ENCODE results near the gene SDCCAG8. TPM values are rescaled to one million over a fixed set of nuclear protein-coding genes. Genes with fewer than 3 reads are reported as not detected.

The SDCCAG8 gene
- total RNA-seq, 4 donors from 2014 or later: 17.5 to 37.6 (median 21.7) TPM

DNA sequence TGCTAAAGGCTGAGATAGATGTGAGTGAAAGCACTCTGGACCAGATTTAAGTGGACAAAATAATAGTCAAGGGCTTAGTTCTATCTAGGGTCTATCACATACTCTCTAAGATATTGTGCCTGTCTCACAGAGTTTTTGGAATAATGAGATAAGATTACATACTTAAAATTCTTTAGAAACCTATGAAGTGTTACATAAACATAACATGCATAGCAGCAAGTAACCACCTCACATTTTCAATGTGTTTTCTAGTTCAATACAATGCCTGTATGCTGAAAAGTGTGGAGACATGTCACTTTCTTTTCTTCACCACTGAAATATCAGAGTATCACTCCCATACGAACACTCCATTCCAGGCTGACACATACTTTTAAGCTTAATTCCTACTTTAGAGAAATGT lies 16.2 kb downstream of the SDCCAG8 start:
- Histone ChIP-seq H3K4me1 (peaks cover 0 to 18% (median 3%) of the 10 kb centered on the region in 3 donors), H3K4me3 (no peak overlapping the region), H3K27ac (no peak overlapping the region), H3K9me3 (no peaks in the 10 kb centered on the region), H3K36me3 (peaks cover 0 to 66% (median 6%) of the 10 kb centered on the region in 3 donors), H3K27me3 (no peaks in the 10 kb centered on the region)
- DNase-seq: no peak
- intact Hi-C loops (cut with DNase I): no loop called here
- no peak for TF ChIP-seq POLR2A (IDR thresholded peaks at IDR 0.05)
- TF ChIP-seq, protein P1, sequence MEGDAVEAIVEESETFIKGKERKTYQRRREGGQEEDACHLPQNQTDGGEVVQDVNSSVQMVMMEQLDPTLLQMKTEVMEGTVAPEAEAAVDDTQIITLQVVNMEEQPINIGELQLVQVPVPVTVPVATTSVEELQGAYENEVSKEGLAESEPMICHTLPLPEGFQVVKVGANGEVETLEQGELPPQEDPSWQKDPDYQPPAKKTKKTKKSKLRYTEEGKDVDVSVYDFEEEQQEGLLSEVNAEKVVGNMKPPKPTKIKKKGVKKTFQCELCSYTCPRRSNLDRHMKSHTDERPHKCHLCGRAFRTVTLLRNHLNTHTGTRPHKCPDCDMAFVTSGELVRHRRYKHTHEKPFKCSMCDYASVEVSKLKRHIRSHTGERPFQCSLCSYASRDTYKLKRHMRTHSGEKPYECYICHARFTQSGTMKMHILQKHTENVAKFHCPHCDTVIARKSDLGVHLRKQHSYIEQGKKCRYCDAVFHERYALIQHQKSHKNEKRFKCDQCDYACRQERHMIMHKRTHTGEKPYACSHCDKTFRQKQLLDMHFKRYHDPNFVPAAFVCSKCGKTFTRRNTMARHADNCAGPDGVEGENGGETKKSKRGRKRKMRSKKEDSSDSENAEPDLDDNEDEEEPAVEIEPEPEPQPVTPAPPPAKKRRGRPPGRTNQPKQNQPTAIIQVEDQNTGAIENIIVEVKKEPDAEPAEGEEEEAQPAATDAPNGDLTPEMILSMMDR (IDR thresholded peaks at IDR 0.05): no peak
- 88 to 100% methylated on average over 1 of the region's 1 CpG for WGBS, 2 donors

DNA sequence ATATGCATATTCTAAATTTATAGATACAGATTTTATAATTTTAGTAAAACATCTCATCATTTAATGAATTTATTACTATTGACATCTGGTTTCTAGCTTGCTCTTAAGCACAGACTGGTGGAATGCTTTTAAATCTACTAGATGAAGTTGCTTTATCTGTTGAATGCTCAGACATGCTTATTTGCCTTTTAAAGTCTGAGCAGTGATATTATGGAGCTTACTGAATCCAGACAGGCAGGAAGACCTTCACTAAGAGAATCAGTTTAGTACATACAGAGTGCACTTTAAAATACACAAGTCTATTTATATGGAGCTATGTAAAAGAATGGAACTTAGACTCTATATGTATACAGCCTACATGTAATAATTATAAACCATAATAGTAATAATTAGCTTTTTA lies 16.6 kb downstream of the SDCCAG8 start:
- H3K36me3 ChIP-seq: peaks cover 0 to 70% (median 8%) of the 10 kb centered on the region in 3 donors
- H3K9me3 ChIP-seq: no peaks in the 10 kb centered on the region
- peaks cover 0 to 17% (median 3%) of the 10 kb centered on the region in 3 donors for H3K4me1 ChIP-seq
- no peak for TF ChIP-seq POLR2A (IDR thresholded peaks at IDR 0.05)
- TF ChIP-seq, protein P1 (IDR thresholded peaks at IDR 0.05): no peak
- no peak overlapping the region for H3K4me3 ChIP-seq
- intact Hi-C loops (cut with DNase I): no loop called here
- no peak overlapping the region for H3K27ac ChIP-seq
- DNase-seq: no peak
- no peaks in the 10 kb centered on the region for H3K27me3 ChIP-seq

DNA sequence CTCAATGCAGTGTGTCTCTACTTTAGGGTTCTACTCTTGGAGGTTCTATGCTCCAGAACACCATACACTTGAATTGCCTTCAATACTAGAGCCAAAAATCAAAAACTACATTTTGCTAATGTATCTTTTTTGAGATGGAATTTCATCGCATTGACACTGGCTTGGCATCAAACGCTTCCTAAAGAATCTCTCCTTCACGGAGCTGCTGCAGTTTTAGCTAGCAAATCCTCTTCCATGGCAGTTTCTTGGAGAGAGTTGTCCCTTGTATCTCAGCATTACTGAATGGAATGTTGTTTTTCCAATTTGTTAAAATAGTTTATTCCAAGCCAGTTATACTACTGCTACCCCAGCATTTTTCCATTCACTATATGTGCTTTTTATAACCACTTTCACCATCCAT lies 17.7 kb downstream of the SDCCAG8 start:
- Histone ChIP-seq H3K4me1 (peaks cover 0 to 6% (median 0%) of the 10 kb centered on the region in 3 donors), H3K9me3 (no peaks in the 10 kb centered on the region), H3K36me3 (peaks cover 0 to 81% (median 8%) of the 10 kb centered on the region in 3 donors), H3K27me3 (no peaks in the 10 kb centered on the region), H3K4me3 (no peak overlapping the region), H3K27ac (no peak overlapping the region)
- TF ChIP-seq, protein P1 (IDR thresholded peaks at IDR 0.05): no peak
- no peak for TF ChIP-seq POLR2A (IDR thresholded peaks at IDR 0.05)
- intact Hi-C loops (cut with DNase I): no loop called here
- no peak for DNase-seq
- 79 to 84% methylated on average over 3 of the region's 3 CpGs for WGBS, 2 donors

DNA sequence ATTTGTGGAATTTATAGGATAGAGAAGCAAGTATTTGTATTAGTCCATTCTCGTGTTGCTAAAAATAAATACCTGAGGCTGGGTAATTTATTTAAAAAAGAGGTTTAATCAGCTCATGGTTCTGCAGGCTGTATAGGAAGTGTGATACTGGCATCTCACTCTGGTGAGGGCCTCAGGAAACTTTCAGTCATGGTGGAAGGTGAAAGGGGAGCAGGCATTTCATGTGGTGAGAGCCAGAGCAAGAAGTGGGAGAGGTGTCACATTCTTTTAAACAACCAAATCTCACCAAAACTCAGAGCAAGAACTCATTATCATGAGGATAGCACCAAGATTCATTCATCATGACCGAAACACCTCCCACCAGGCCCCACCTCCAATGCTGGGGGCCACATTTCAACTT lies 18.1 kb downstream of the SDCCAG8 start:
- Histone ChIP-seq H3K4me3 (no peak overlapping the region), H3K27me3 (no peaks in the 10 kb centered on the region), H3K36me3 (peaks cover 0 to 86% (median 8%) of the 10 kb centered on the region in 3 donors), H3K9me3 (no peaks in the 10 kb centered on the region), H3K27ac (no peak overlapping the region), H3K4me1 (peaks cover 0 to 2% (median 0%) of the 10 kb centered on the region in 3 donors)
- intact Hi-C loops (cut with DNase I): no loop called here
- no peak for DNase-seq
- TF ChIP-seq, protein P1 (IDR thresholded peaks at IDR 0.05): no peak
- no peak for TF ChIP-seq POLR2A (IDR thresholded peaks at IDR 0.05)
- WGBS, 2 donors: 88% methylated on average over 2 of the region's 2 CpGs

DNA sequence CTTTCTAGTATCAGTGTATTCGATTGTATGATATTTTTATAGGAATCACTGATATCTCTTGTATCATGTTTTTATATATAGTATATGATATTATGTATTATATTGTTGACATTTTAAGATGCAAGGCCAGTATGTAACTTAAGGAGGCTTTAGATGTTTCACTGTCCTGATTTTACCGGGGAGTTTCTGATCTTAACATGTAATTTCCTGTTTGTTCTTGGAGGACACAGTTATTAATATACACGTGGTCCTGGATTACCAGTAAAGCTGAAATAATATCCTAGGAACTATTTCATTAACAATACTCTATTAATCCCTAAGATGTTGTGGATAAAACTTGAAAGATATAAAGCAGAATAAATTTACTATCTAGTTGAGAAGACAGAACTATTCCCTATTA lies 19.5 kb downstream of the SDCCAG8 start:
- WGBS, 2 donors: 73 to 84% methylated on average over 3 of the region's 3 CpGs
- TF ChIP-seq, protein P1 (IDR thresholded peaks at IDR 0.05): no peak
- TF ChIP-seq POLR2A (IDR thresholded peaks at IDR 0.05): no peak

More for the DNA sequence above, 19.5 kb downstream of the SDCCAG8 start:
- Histone ChIP-seq H3K4me1 (no peaks in the 10 kb centered on the region), H3K27ac (no peak overlapping the region), H3K27me3 (no peaks in the 10 kb centered on the region), H3K36me3 (peaks cover 0 to 89% (median 8%) of the 10 kb centered on the region in 3 donors), H3K9me3 (no peaks in the 10 kb centered on the region), H3K4me3 (no peak overlapping the region)
- intact Hi-C loops (cut with DNase I): no loop called here
- DNase-seq: no peak

All from esophagus squamous epithelium (tissue), 5 donors.